GM12878 (cell line): ENCODE data around the gene RAET1G. TPM values are rescaled to one million over a fixed set of nuclear protein-coding genes. Genes with fewer than 3 reads are reported as not detected.

ENCODE experiments used
- ATAC-seq: fragments of 200-7000 bp; cut with Tn5 transposase; 3 replicates; pipeline ENCODE4 v1.9.1; 2020; ENCODE audit warnings: mild to moderate bottlenecking, moderate library complexity
- BruUV-seq: library from RNA; stranded (reverse); fragments of 400-500 nt; replicated peaks from 2 replicates; lab custom pipeline; 2021; lab: Mats Ljungman, UMichigan
- CTCF ChIA-PET: fragments of 300-600 bp; sonication (Branson Sonifier 250); formaldehyde crosslinking; extraction: SDS; loops from one replicate; lab custom pipeline; 2021; ENCODE audit warnings: inconsistent platforms; lab: Yijun Ruan, JAX
- POLR2A ChIA-PET: fragments of 350-600 bp; formaldehyde crosslinking; extraction: SDS; loops from one replicate; lab custom pipeline; 2021; ENCODE audit warnings: inconsistent platforms; lab: Charles Lee
- RAD21 ChIA-PET: fragments of 300-600 bp; sonication (Branson Sonifier 250); formaldehyde crosslinking; loops from one replicate; lab custom pipeline; 2023; ENCODE audit warnings: antibody characterized with exemption; ENCODE audit not compliant: unreplicated experiment; lab: Charles Lee
- SMC1A ChIA-PET: fragments of 300-600 bp; sonication (Branson Sonifier 250); formaldehyde crosslinking; loops from one replicate; lab custom pipeline; 2023; ENCODE audit not compliant: unreplicated experiment, uncharacterized antibody; lab: Charles Lee
- DNase-seq: peaks from one replicate; pipeline ENCODE4 v3.0.0-alpha.2; 2011; ENCODE audit warnings: low read depth, low spot score
- FAIRE-seq: peaks from 3 replicates; lab custom pipeline; 2011; peaks lifted over from hg19 to GRCh38; lab: Jason Lieb, UNC
- H2AFZ ChIP-seq: 2 replicates; pipeline ENCODE4 v1.6.0; 2011; ENCODE audit warnings: low read depth, low read length, control low read depth; ENCODE audit not compliant: control insufficient read depth
- H3K27ac ChIP-seq: 2 replicates; pipeline ENCODE4 v1.5.1; 2011; ENCODE audit warnings: control low read depth; ENCODE audit not compliant: control insufficient read depth, insufficient read depth
- H3K27me3 ChIP-seq, 2 experiments: replicated peaks in 1 of 2; 2 replicates each; pipeline versions ENCODE4 v1.6.0 to v1.6.1; 2011; ENCODE audit warnings: low read length in 1 of 2; ENCODE audit not compliant: control insufficient read depth in 2 of 2, insufficient read depth in 2 of 2
- H3K36me3 ChIP-seq, 2 experiments: 2 replicates each; pipeline ENCODE4 v1.5.1; 2011; ENCODE audit warnings: low read length in 1 of 2; ENCODE audit not compliant: control insufficient read depth in 2 of 2, insufficient read depth in 2 of 2
- H3K4me1 ChIP-seq: 2 replicates; pipeline ENCODE4 v1.6.1; 2011; ENCODE audit warnings: mild to moderate bottlenecking, low read length, moderate library complexity, mixed read lengths; ENCODE audit not compliant: control insufficient read depth, insufficient read depth
- H3K4me2 ChIP-seq: 2 replicates; pipeline ENCODE4 v1.6.0; 2011; ENCODE audit warnings: control low read depth; ENCODE audit not compliant: control insufficient read depth, insufficient read depth
- H3K4me3 ChIP-seq: fragments of 200-600 bp; sonication (generic); 2 replicates; pipeline ENCODE4 v1.5.1; 2016
- H3K79me2 ChIP-seq: 2 replicates; pipeline ENCODE4 v1.6.0; 2011; ENCODE audit warnings: low read length; ENCODE audit not compliant: control insufficient read depth, insufficient read depth
- H3K9ac ChIP-seq: 2 replicates; pipeline ENCODE4 v1.8.0; 2011; ENCODE audit warnings: low read length, control low read depth, mixed read lengths; ENCODE audit not compliant: control insufficient read depth, insufficient read depth
- H3K9me3 ChIP-seq: replicated peaks from 3 replicates; pipeline ENCODE4 v1.5.1; 2011; ENCODE audit warnings: mild to moderate bottlenecking, low read length; ENCODE audit not compliant: control insufficient read depth, insufficient read depth
- H4K20me1 ChIP-seq: 2 replicates; pipeline ENCODE4 v1.6.0; 2011; ENCODE audit not compliant: control insufficient read depth, insufficient read depth
- BCL11A ChIP-seq: IDR thresholded peaks from 2 replicates; pipeline ENCODE4 v1.6.1; 2011; ENCODE audit warnings: low read depth, low read length
- FOS ChIP-seq: IDR thresholded peaks from 3 replicates; pipeline ENCODE4 v1.6.1; 2011; ENCODE audit warnings: borderline replicate concordance; ENCODE audit not compliant: insufficient read length; ENCODE audit errors: extremely low read depth
- PML ChIP-seq: IDR thresholded peaks from 2 replicates; pipeline ENCODE4 v1.6.1; 2012; ENCODE audit warnings: low read length, inconsistent platforms
- TARDBP ChIP-seq: IDR thresholded peaks from 2 replicates; pipeline ENCODE4 v1.6.1; 2016; ENCODE audit warnings: borderline replicate concordance
- ZNF24 ChIP-seq: fragments of 450-650 bp; IDR thresholded peaks from 2 replicates; pipeline ENCODE4 v1.6.1; 2017; ENCODE audit warnings: antibody characterized with exemption, mild to moderate bottlenecking
- ZNF274 ChIP-seq: IDR thresholded peaks from one replicate; pipeline ENCODE4 v1.8.0; 2011; ENCODE audit not compliant: insufficient read length, insufficient read depth
- WGBS: methylation state at CpG from one replicate; pipeline ENCODE4 v1.1.6; 2016; ENCODE audit warnings: low lambda C conversion rate; ENCODE audit not compliant: insufficient replicate concordance, insufficient coverage; ENCODE audit errors: missing lambda C conversion rate; 5-methylcytosine and 5-hydroxymethylcytosine counted together
- in situ Hi-C: fragments of 300-500 bp; cut with MboI; formaldehyde crosslinking; loops from 9 replicates; pipeline ENCODE4 v1.14.3; 2018; ENCODE audit warnings: mixed read lengths
- intact Hi-C: fragments of 100-400 bp; cut with micrococcal nuclease; formaldehyde crosslinking; loops from one replicate; pipeline ENCODE4 v1.14.2; 2022; ENCODE audit not compliant: unreplicated experiment
- polyA plus RNA-seq, 11 experiments: library from polyadenylated mRNA; depleted of rRNA in 4 of 11; unstranded in 6 of 11; stranded (reverse) in 5 of 11; fragments of >200 nt; fragmentation: Nextera tagmentation in 4 of 11; fragmentation: Illumina TruSeq in 1 of 11; extraction: Ambion mirVana in 4 of 11; extraction: Trizol in 1 of 11; gene quantifications; 1 replicate in 1 of 11; 2 replicates in 10 of 11; pipeline versions ENCODE4 v1.2.1 to v1.2.3, GENCODE V29; 2011 to 2016; ENCODE audit warnings: inconsistent platforms in 2 of 11, missing spikeins in 2 of 11, low read depth in 1 of 11
- total RNA-seq, 4 experiments: library from RNA; depleted of rRNA in 3 of 4; stranded (reverse); fragments of >200 nt in 3 of 4; fragmentation: Illumina TruSeq in 1 of 4; extraction: Trizol in 1 of 4; gene quantifications; 2 replicates each; pipeline versions ENCODE4 v1.2.1 to v1.2.3, GENCODE V29; 2013 to 2021
- TF ChIP-seq, protein P1 (sequence below): fragments of 450-650 bp; formaldehyde crosslinking; IDR thresholded peaks from 2 replicates; pipeline ENCODE4 v1.4.0; 2022; ENCODE audit warnings: mild to moderate bottlenecking, moderate library complexity
- TF ChIP-seq, protein P2 (sequence below): fragments of 450-650 bp; IDR thresholded peaks from 2 replicates; pipeline ENCODE4 v1.6.1; 2017; ENCODE audit warnings: low read depth, mild to moderate bottlenecking, moderate library complexity

Gene RAET1G
- total and polyA plus RNA-seq, 10 of the 15 experiments (the other 5 are each of a cell fraction or from before 2014, with no cell fraction given) = not detected

DNA sequence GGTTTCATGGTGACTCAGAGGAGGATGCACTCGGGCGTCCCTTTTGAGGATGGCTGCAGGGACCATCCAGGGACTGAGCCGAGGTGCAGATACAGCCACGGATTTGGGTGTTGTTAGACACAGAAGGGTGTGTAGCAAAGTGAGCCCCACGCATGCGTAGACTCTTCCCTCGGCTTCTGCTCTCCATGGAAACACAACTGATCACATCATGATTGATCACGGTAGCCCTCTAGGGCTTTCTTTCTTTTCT lies 40.2 kb upstream of the RAET1G start:
- WGBS = 8% methylated on average over 8 of the region's 8 CpGs
- intact Hi-C loops = no loop called here
- CTCF ChIA-PET = no interaction called here
- POLR2A ChIA-PET = no interaction called here
- FAIRE-seq (no peak), DNase-seq (no peak), ATAC-seq (peak; percentile 75)
- H3K9ac ChIP-seq = no peak overlapping the region
- H2AFZ ChIP-seq = no peak overlapping the region
- peak overlapping the region; percentile 89; the same call in 1 of the 2 replicates for H3K4me2 ChIP-seq
- peaks cover 18 to 21% of the 10 kb centered on the region in 2 experiments for H3K27me3 ChIP-seq
- H4K20me1 ChIP-seq = no peaks in the 10 kb centered on the region
- H3K4me3 ChIP-seq = no peak overlapping the region
- RAD21 ChIA-PET = no interaction called here
- TF ChIP-seq FOS (no peak), ZNF24 (no peak), TARDBP (no peak), ZNF274 (no peak), BCL11A (no peak), PML (no peak)
- TF ChIP-seq, protein P1, sequence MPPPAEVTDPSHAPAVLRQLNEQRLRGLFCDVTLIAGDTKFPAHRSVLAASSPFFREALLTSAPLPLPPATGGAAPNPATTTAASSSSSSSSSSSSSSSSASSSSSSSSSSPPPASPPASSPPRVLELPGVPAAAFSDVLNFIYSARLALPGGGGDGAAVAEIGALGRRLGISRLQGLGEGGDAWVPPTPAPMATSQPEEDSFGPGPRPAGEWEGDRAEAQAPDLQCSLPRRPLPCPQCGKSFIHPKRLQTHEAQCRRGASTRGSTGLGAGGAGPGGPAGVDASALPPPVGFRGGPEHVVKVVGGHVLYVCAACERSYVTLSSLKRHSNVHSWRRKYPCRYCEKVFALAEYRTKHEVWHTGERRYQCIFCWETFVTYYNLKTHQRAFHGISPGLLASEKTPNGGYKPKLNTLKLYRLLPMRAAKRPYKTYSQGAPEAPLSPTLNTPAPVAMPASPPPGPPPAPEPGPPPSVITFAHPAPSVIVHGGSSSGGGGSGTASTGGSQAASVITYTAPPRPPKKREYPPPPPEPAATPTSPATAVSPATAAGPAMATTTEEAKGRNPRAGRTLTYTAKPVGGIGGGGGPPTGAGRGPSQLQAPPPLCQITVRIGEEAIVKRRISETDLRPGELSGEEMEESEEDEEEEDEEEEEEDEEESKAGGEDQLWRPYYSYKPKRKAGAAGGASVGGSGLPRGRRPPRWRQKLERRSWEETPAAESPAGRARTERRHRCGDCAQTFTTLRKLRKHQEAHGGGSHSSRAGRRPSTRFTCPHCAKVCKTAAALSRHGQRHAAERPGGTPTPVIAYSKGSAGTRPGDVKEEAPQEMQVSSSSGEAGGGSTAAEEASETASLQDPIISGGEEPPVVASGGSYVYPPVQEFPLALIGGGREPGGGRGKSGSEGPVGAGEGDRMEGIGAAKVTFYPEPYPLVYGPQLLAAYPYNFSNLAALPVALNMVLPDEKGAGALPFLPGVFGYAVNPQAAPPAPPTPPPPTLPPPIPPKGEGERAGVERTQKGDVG (CRISPR knock-in tag) = no peak
- TF ChIP-seq, protein P2, sequence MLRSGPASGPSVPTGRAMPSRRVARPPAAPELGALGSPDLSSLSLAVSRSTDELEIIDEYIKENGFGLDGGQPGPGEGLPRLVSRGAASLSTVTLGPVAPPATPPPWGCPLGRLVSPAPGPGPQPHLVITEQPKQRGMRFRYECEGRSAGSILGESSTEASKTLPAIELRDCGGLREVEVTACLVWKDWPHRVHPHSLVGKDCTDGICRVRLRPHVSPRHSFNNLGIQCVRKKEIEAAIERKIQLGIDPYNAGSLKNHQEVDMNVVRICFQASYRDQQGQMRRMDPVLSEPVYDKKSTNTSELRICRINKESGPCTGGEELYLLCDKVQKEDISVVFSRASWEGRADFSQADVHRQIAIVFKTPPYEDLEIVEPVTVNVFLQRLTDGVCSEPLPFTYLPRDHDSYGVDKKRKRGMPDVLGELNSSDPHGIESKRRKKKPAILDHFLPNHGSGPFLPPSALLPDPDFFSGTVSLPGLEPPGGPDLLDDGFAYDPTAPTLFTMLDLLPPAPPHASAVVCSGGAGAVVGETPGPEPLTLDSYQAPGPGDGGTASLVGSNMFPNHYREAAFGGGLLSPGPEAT = no peak
- BruUV-seq = no TSS peak
- in situ Hi-C loops = no loop called here
- no peaks in the 10 kb centered on the region for H3K79me2 ChIP-seq
- no peak overlapping the region for H3K27ac ChIP-seq
- SMC1A ChIA-PET = no interaction called here
- peaks cover 17% of the 10 kb centered on the region; the same call in 2 of the 3 replicates for H3K9me3 ChIP-seq
- peaks cover 7% of the 10 kb centered on the region for H3K4me1 ChIP-seq
- H3K36me3 ChIP-seq = no peaks in the 10 kb centered on the region
